IMR-90 (cell line): Measurements from ENCODE around the gene VPS33A. TPM values are rescaled to one million over a fixed set of nuclear protein-coding genes. Genes with fewer than 3 reads are reported as not detected.

ENCODE experiments used
- ATAC-seq: fragments of 200-7000 bp; cut with Tn5 transposase; 2 replicates; pipeline ENCODE4 v1.9.1; 2020; ENCODE audit warnings: low read depth, mild to moderate bottlenecking, moderate library complexity
- BruUV-seq: library from RNA; stranded (reverse); fragments of 400-500 nt; replicated peaks from 2 replicates; lab custom pipeline; 2021; lab: Mats Ljungman, UMichigan
- CTCF ChIA-PET: fragments of 300-600 bp; formaldehyde crosslinking; extraction: SDS; loops from one replicate; lab custom pipeline; 2021; ENCODE audit warnings: antibody characterized with exemption; lab: Yijun Ruan, JAX
- POLR2A ChIA-PET: fragments of 300-600 bp; sonication (Branson Sonifier 250); formaldehyde crosslinking; loops from one replicate; lab custom pipeline; 2022; ENCODE audit warnings: antibody characterized with exemption; ENCODE audit not compliant: unreplicated experiment; lab: Charles Lee
- DNase-seq: peaks from one replicate; pipeline ENCODE4 v3.0.0; 2013
- H2AFZ ChIP-seq: replicated peaks from 2 replicates; pipeline ENCODE3; 2013; ENCODE audit warnings: low read length, mild to moderate bottlenecking; ENCODE audit not compliant: poor library complexity
- H2AK5ac ChIP-seq: 2 replicates; pipeline ENCODE4 v1.6.1; 2013; ENCODE audit warnings: low read depth, low read length, inconsistent platforms
- H2AK9ac ChIP-seq: replicated peaks from 2 replicates; pipeline ENCODE3; 2013; ENCODE audit warnings: mild to moderate bottlenecking, low read depth, low read length, moderate library complexity; ENCODE audit not compliant: poor library complexity
- H2BK120ac ChIP-seq: 2 replicates; pipeline ENCODE4 v1.6.1; 2013; ENCODE audit warnings: low read depth, low read length, inconsistent platforms
- H2BK15ac ChIP-seq: 3 replicates; pipeline ENCODE4 v1.6.1; 2013; ENCODE audit warnings: low read depth, low read length, inconsistent platforms
- H2BK20ac ChIP-seq: 2 replicates; pipeline ENCODE4 v1.6.1; 2013; ENCODE audit warnings: low read depth, mild to moderate bottlenecking, inconsistent platforms, low read length, moderate library complexity
- H2BK5ac ChIP-seq: 2 replicates; pipeline ENCODE4 v1.6.1; 2013; ENCODE audit warnings: mild to moderate bottlenecking, low read depth, low read length, inconsistent platforms; ENCODE audit not compliant: poor library complexity, severe bottlenecking
- H3K14ac ChIP-seq: replicated peaks from 2 replicates; pipeline ENCODE4 v1.6.1; 2013; ENCODE audit warnings: low read depth, low read length, inconsistent platforms
- H3K18ac ChIP-seq: 2 replicates; pipeline ENCODE4 v1.6.1; 2013; ENCODE audit warnings: low read depth, low read length, control low read depth
- H3K23ac ChIP-seq: 2 replicates; pipeline ENCODE4 v1.6.1; 2013; ENCODE audit warnings: low read depth, low read length, inconsistent platforms
- H3K27ac ChIP-seq: 2 replicates; pipeline ENCODE4 v1.5.1; 2013; ENCODE audit warnings: mild to moderate bottlenecking, control low read depth, low read length; ENCODE audit not compliant: insufficient read depth
- H3K27me3 ChIP-seq: 2 replicates; pipeline ENCODE4 v1.6.1; 2013; ENCODE audit warnings: low read length; ENCODE audit not compliant: control insufficient read depth, insufficient read depth
- H3K36me3 ChIP-seq: 2 replicates; pipeline ENCODE4 v1.6.1; 2013; ENCODE audit warnings: low read length, mixed read lengths; ENCODE audit not compliant: control insufficient read depth, insufficient read depth
- H3K4ac ChIP-seq: 2 replicates; pipeline ENCODE4 v1.6.1; 2013; ENCODE audit warnings: low read depth, low read length, inconsistent platforms
- H3K4me1 ChIP-seq: 2 replicates; pipeline ENCODE4 v1.6.1; 2013; ENCODE audit warnings: low read length, mixed read lengths; ENCODE audit not compliant: control insufficient read depth, insufficient read depth
- H3K4me2 ChIP-seq: 2 replicates; pipeline ENCODE4 v1.6.1; 2013; ENCODE audit warnings: low read depth, mild to moderate bottlenecking, control low read depth, low read length, moderate library complexity
- H3K4me3 ChIP-seq: 2 replicates; pipeline ENCODE4 v1.5.1; 2013; ENCODE audit warnings: low read depth, mild to moderate bottlenecking, control low read depth, low read length, moderate library complexity; ENCODE audit not compliant: insufficient read depth
- H3K56ac ChIP-seq: 2 replicates; pipeline ENCODE4 v1.6.1; 2013; ENCODE audit warnings: low read length, inconsistent platforms; ENCODE audit not compliant: insufficient read depth; ENCODE audit errors: extremely low read depth
- H3K79me1 ChIP-seq, 2 experiments: 2 replicates each; pipeline ENCODE4 v1.6.1; 2013; ENCODE audit warnings: low read length in 2 of 2, inconsistent platforms in 1 of 2, low read depth in 1 of 2
- H3K9ac ChIP-seq: 2 replicates; pipeline ENCODE4 v1.6.1; 2013; ENCODE audit warnings: low read depth, low read length, control low read depth
- H3K9me1 ChIP-seq: 2 replicates; pipeline ENCODE4 v1.6.1; 2013; ENCODE audit warnings: low read length, inconsistent platforms; ENCODE audit not compliant: insufficient read depth
- H3K9me3 ChIP-seq: 2 replicates; pipeline ENCODE4 v1.6.1; 2013; ENCODE audit warnings: low read length; ENCODE audit not compliant: control insufficient read depth, insufficient read depth
- H4K20me1 ChIP-seq: 2 replicates; pipeline ENCODE4 v1.6.1; 2013; ENCODE audit warnings: low read length, inconsistent platforms; ENCODE audit not compliant: insufficient read depth
- H4K5ac ChIP-seq: 2 replicates; pipeline ENCODE4 v1.6.1; 2013; ENCODE audit warnings: mild to moderate bottlenecking, low read depth, low read length, control low read depth
- H4K8ac ChIP-seq, 2 experiments: 2 replicates each; pipeline ENCODE4 v1.6.1; 2013; ENCODE audit warnings: low read depth in 2 of 2, low read length in 2 of 2, control low read depth in 1 of 2, inconsistent platforms in 1 of 2
- H4K91ac ChIP-seq: 2 replicates; pipeline ENCODE4 v1.6.1; 2013; ENCODE audit warnings: low read depth, low read length, inconsistent platforms; ENCODE audit not compliant: insufficient read depth
- CTCF ChIP-seq: conservative IDR thresholded peaks from 2 replicates; pipeline ENCODE4 v1.5.1; 2012; ENCODE audit warnings: mild to moderate bottlenecking, low read depth, low read length, improper control_type of control experiment
- ELK1 ChIP-seq: fragments of 150-350 bp; IDR thresholded peaks from 2 replicates; pipeline ENCODE4 v1.6.1; 2016; ENCODE audit warnings: low read depth, mild to moderate bottlenecking, low read length, moderate library complexity, borderline replicate concordance
- FOS ChIP-seq: fragments of 150-350 bp; IDR thresholded peaks from 2 replicates; pipeline ENCODE4 v1.6.1; 2016; ENCODE audit warnings: low read depth, low read length
- MAFK ChIP-seq: IDR thresholded peaks from 2 replicates; pipeline ENCODE4 v1.6.1; 2012; ENCODE audit warnings: low read depth, low read length, improper control_type of control experiment
- MAZ ChIP-seq: IDR thresholded peaks from 2 replicates; pipeline ENCODE4 v1.6.1; 2012; ENCODE audit warnings: low read depth, mild to moderate bottlenecking, low read length, improper control_type of control experiment, moderate library complexity, borderline replicate concordance
- NFE2L2 ChIP-seq: fragments of 150-350 bp; IDR thresholded peaks from 2 replicates; pipeline ENCODE4 v1.6.1; 2016; ENCODE audit warnings: low read depth, mild to moderate bottlenecking, low read length
- POLR2A ChIP-seq: IDR thresholded peaks from 2 replicates; pipeline ENCODE4 v1.6.1; 2012; ENCODE audit warnings: mild to moderate bottlenecking, low read depth, low read length
- RAD21 ChIP-seq: IDR thresholded peaks from 2 replicates; pipeline ENCODE4 v1.6.1; 2012; ENCODE audit warnings: low read length, improper control_type of control experiment
- RCOR1 ChIP-seq: IDR thresholded peaks from 2 replicates; pipeline ENCODE4 v1.6.1; 2012; ENCODE audit warnings: mild to moderate bottlenecking, low read length, improper control_type of control experiment; ENCODE audit not compliant: insufficient replicate concordance
- RFX5 ChIP-seq: IDR thresholded peaks from 2 replicates; pipeline ENCODE4 v1.8.0; 2012; ENCODE audit warnings: low read depth, mild to moderate bottlenecking, low read length, moderate library complexity
- SMC3 ChIP-seq: fragments of 150-350 bp; IDR thresholded peaks from 2 replicates; pipeline ENCODE4 v1.6.1; 2016; ENCODE audit warnings: low read depth, mild to moderate bottlenecking, antibody characterized with exemption, low read length, moderate library complexity
- USF2 ChIP-seq: fragments of 150-350 bp; IDR thresholded peaks from 2 replicates; pipeline ENCODE4 v1.6.1; 2017; ENCODE audit warnings: mild to moderate bottlenecking, antibody characterized with exemption, low read length, low read depth
- WGBS, 2 experiments: methylation state at CpG; one replicate each; pipeline versions ENCODE4 v1.1.5 to v1.1.7; 2013; ENCODE audit warnings: missing lambda C conversion rate in 2 of 2; ENCODE audit not compliant: insufficient read length in 1 of 2; ENCODE audit errors: extremely low coverage in 2 of 2; 5-methylcytosine and 5-hydroxymethylcytosine counted together
- dilution Hi-C: fragments of 300-500 bp; cut with HindIII; formaldehyde crosslinking; loops from one replicate; pipeline ENCODE4 v1.14.3; 2018; ENCODE audit warnings: low sequenced_read_pairs; ENCODE audit not compliant: unreplicated experiment
- in situ Hi-C: fragments of 300-500 bp; cut with MboI; formaldehyde crosslinking; loops from 3 replicates; pipeline ENCODE4 v1.14.3; 2019; ENCODE audit warnings: low sequenced_read_pairs, inconsistent platforms, mixed read lengths
- intact Hi-C: fragments of 100-400 bp; cut with micrococcal nuclease; formaldehyde crosslinking; loops from 2 replicates; pipeline ENCODE4 v1.10.0; 2022
- polyA plus RNA-seq, 3 experiments: library from polyadenylated mRNA; depleted of rRNA; stranded (reverse); fragments of >200 nt; gene quantifications; 2 replicates each; pipeline ENCODE4 v1.2.3, GENCODE V29; 2012; ENCODE audit warnings: low replicate concordance in 1 of 3
- total RNA-seq: library from RNA; depleted of rRNA; stranded (reverse); fragments of >200 nt; gene quantifications from 2 replicates; pipeline ENCODE4 v1.2.3, GENCODE V29; 2012

Gene VPS33A
- total and polyA plus RNA-seq, 2 of the 4 experiments (the other 2 are of a cell fraction) = 14.0 to 20.3 TPM

- CTCF ChIA-PET = no interaction called here
These were observed 36.8 kb upstream of the VPS33A start for GRCh38 chr12:122303068-122303467.

More at GRCh38 chr12:122303068-122303467, 36.8 kb upstream of the VPS33A start:
- H2AK5ac ChIP-seq = no peak overlapping the region
- no peak overlapping the region for H4K5ac ChIP-seq
- H2BK15ac ChIP-seq = no peak overlapping the region
- H4K91ac ChIP-seq = no peak overlapping the region
- POLR2A ChIA-PET = no interaction called here
- no peak overlapping the region for H3K27ac ChIP-seq
- DNase-seq (no peak), ATAC-seq (no peak)
- H3K79me1 ChIP-seq = peaks cover 16 to 19% of the 10 kb centered on the region in 2 experiments
- dilution Hi-C loops (no loop called here), in situ Hi-C loops (no loop called here), intact Hi-C loops (no loop called here)
- H4K20me1 ChIP-seq = no peaks in the 10 kb centered on the region; the same call in 1 of the 2 replicates
- H3K23ac ChIP-seq = no peak overlapping the region
- no peaks in the 10 kb centered on the region for H3K27me3 ChIP-seq
- no peak overlapping the region for H4K8ac ChIP-seq
- H3K4me1 ChIP-seq = peaks cover 2% of the 10 kb centered on the region; the same call in 1 of the 2 replicates
- H3K18ac ChIP-seq = no peak overlapping the region
- H3K14ac ChIP-seq = no peak overlapping the region
- TF ChIP-seq POLR2A (no peak), USF2 (no peak), RCOR1 (no peak), RFX5 (no peak), RAD21 (no peak), SMC3 (no peak), ELK1 (no peak), MAZ (no peak), FOS (no peak), NFE2L2 (no peak), CTCF (no peak), MAFK (no peak)
- peaks cover 32% of the 10 kb centered on the region for H3K36me3 ChIP-seq
- no peak overlapping the region for H3K4me3 ChIP-seq
- H2AFZ ChIP-seq = no peak overlapping the region
- no peak overlapping the region for H3K56ac ChIP-seq
- no TSS peak for BruUV-seq
- H2BK120ac ChIP-seq = no peak overlapping the region
- no peak overlapping the region for H3K4ac ChIP-seq
- H3K4me2 ChIP-seq = no peak overlapping the region
- 90% methylated on average over 2 of the region's 4 CpGs; no CpG with 5 or more reads in 1 of the 2 experiments for whole genome bisulfite sequencing, 2 experiments
- H2AK9ac ChIP-seq = no peak overlapping the region
- H2BK20ac ChIP-seq = no peak overlapping the region
- H3K9me3 ChIP-seq = no peaks in the 10 kb centered on the region
- peaks cover 6% of the 10 kb centered on the region; the same call in 1 of the 2 replicates for H3K9me1 ChIP-seq
- no peak overlapping the region for H2BK5ac ChIP-seq
- no peak overlapping the region for H3K9ac ChIP-seq
